Skeletal muscle tissue (tissue), 4 donors: ENCODE data around the gene SLC25A1. TPM values are rescaled to one million over a fixed set of nuclear protein-coding genes. Genes with fewer than 3 reads are reported as not detected.

Experiments
- H3K27ac ChIP-seq: one replicate; pipeline ENCODE4 v1.7.0; 2013; ENCODE audit warnings: mild to moderate bottlenecking, low read depth, low read length, inconsistent platforms
- H3K27me3 ChIP-seq, 3 donors: one replicate each; pipeline ENCODE4 v1.7.0; 2013; ENCODE audit warnings: low read length in 3 of 3; ENCODE audit not compliant: control insufficient read depth in 3 of 3, insufficient read depth in 3 of 3
- H3K36me3 ChIP-seq, 3 donors: one replicate each; pipeline ENCODE4 v1.7.0; 2013; ENCODE audit warnings: low read length in 3 of 3; ENCODE audit not compliant: control insufficient read depth in 3 of 3, insufficient read depth in 3 of 3
- H3K4me1 ChIP-seq, 3 donors: one replicate each; pipeline ENCODE4 v1.7.0; 2013; ENCODE audit warnings: low read length in 3 of 3, mild to moderate bottlenecking in 3 of 3; ENCODE audit not compliant: control insufficient read depth in 3 of 3, insufficient read depth in 3 of 3
- H3K4me3 ChIP-seq, 3 donors: one replicate each; pipeline ENCODE4 v1.7.0; 2013; ENCODE audit warnings: low read length in 3 of 3
- H3K9ac ChIP-seq, 3 donors: one replicate each; pipeline ENCODE4 v1.7.0; 2013; ENCODE audit warnings: low read length in 3 of 3, mild to moderate bottlenecking in 3 of 3, moderate library complexity in 2 of 3, low read depth in 1 of 3
- H3K9me3 ChIP-seq, 3 donors: one replicate each; pipeline ENCODE4 v1.7.0; 2013; ENCODE audit warnings: low read length in 3 of 3; ENCODE audit not compliant: control insufficient read depth in 3 of 3
- total RNA-seq: library from RNA; depleted of rRNA; stranded (reverse); fragments of >200 nt; gene quantifications from one replicate; pipeline ENCODE4 v1.2.3, GENCODE V29; 2014
- donor health status: Osteomylitis.

Gene SLC25A1
- total RNA-seq, 1 donor from 2014 or later, result 17.2 TPM

DNA sequence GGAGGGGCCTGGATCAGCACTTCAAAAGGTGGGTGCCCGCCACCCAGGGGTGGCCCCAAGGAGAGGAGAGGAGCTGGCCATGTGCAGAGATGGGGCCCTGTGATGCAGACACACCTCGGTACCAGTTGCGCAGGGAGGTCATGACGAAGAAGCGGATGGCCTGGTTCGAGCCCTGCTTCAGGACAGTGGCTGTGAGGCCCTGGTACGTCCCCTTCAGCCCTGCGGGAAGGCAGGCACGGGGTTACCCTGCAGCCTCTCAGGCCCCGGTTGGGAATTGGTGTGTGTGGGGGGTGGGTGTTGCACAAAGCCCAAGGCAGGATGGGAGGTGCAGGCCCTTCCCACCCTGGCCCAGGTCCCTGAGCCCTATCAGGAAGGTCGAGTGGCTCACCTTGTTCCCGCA lies 1.8 kb downstream of the SLC25A1 start:
- H3K9me3 ChIP-seq, result no peaks in the 10 kb centered on the region
- H3K4me1 ChIP-seq, result peaks cover 38 to 67% (median 61%) of the 10 kb centered on the region in 3 donors
- peaks cover 12 to 23% (median 19%) of the 10 kb centered on the region in 3 donors for H3K36me3 ChIP-seq
- no peak overlapping the region for H3K4me3 ChIP-seq
- H3K27me3 ChIP-seq, result no peaks in the 10 kb centered on the region
- peak overlapping the region in 1 of 3 donors; percentile 84 for H3K9ac ChIP-seq
- no peak overlapping the region for H3K27ac ChIP-seq

DNA sequence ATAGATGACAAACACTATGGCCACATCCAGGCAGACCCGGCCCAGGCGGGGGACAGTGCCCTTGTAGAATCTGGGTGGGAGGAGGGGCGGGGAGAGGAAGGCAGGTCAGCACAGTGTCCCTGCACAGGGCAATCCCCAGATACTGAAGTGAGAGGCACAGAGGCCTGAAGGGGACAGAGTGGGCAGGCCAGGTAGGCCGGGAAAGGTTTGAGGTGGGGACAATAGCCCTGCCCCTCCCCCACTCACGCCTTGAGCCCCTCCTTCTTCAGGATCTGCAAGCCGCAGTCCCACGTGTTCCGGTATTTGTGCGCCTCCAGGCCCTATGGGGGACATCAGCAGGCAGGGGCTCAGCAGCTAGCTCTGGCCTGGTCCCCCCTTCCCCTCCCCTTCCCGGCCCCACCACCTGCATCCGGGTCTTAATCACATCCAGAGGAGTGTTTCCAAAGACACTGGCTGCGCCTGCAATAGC lies 2.3 kb downstream of the SLC25A1 start:
- H3K27ac ChIP-seq, result no peak overlapping the region
- no peaks in the 10 kb centered on the region for H3K27me3 ChIP-seq
- no peaks in the 10 kb centered on the region for H3K9me3 ChIP-seq
- H3K4me3 ChIP-seq, result no peak overlapping the region
- no peak overlapping the region for H3K9ac ChIP-seq
- H3K36me3 ChIP-seq, result peaks cover 12 to 23% (median 17%) of the 10 kb centered on the region in 3 donors
- peaks cover 38 to 69% (median 61%) of the 10 kb centered on the region in 3 donors for H3K4me1 ChIP-seq

DNA sequence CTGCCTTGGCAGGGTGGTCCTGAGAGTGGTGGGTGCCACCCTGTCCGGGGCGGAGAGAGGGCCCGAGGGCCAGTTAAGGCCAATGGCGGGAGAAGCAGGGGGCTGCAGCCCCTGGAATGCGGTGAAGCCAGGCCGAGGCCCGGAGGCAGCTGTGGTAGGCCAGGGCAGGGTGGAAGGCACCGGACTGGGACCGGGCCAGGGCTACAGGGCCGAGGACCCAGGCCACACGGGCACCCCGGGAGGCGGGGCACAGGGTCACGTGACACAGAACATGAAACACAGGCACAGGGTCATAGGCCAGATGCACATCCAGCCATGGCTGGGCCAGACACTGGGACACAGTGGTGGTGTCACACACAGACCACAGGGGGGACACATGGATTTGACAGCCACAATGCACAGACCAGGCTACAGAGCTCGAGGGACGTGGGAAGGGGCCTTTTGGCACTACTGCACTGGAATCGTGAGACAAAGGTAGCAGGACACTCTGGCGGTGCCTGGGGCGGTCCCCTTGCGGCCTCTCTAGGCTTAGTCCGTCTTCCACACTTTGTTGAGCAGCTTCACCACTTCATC lies 2.8 kb downstream of the SLC25A1 start:
- Histone ChIP-seq H3K4me1 (peaks cover 42 to 73% (median 66%) of the 10 kb centered on the region in 3 donors), H3K4me3 (no peak overlapping the region), H3K27ac (no peak overlapping the region), H3K9ac (peak overlapping the region in 1 of 3 donors; percentile 99), H3K36me3 (peaks cover 11 to 19% (median 12%) of the 10 kb centered on the region in 3 donors), H3K27me3 (no peaks in the 10 kb centered on the region), H3K9me3 (no peaks in the 10 kb centered on the region)

DNA sequence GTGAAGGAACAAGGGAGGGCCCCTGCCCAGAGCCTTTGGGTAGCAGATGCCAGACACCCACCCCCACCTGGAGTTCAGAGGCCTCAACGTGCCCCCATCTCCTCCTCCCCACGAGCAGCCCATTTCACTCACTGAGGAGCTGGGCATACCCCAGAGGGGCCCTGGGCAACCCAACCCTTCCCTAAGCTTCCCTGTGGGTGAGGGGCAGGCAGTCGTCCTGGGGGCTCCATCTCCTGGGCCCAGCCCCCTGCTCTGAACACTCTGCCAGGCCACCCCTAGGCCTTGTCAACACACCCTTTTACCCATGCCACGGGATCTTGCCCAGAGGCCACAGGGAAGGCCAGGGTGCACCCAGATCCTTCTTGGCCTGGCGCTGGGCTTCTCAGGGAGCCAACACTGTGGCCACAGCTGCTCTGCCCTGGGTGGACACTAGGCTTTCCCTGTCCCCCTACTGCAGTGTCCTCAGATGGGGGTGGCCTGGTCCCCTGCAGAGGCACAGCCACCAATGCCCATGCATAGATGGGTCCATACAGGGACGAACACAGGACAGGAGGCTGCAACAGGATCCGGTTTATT lies 3.4 kb downstream of the SLC25A1 start:
- Histone ChIP-seq H3K36me3 (peaks cover 6 to 14% (median 8%) of the 10 kb centered on the region in 3 donors), H3K4me1 (peaks cover 48 to 76% (median 72%) of the 10 kb centered on the region in 3 donors), H3K9me3 (no peaks in the 10 kb centered on the region), H3K27me3 (peaks cover 0 to under 1% (median 0%) of the 10 kb centered on the region in 3 donors), H3K9ac (peak overlapping the region in 2 of 3 donors; percentile 43 to 99), H3K4me3 (no peak overlapping the region), H3K27ac (no peak overlapping the region)

DNA sequence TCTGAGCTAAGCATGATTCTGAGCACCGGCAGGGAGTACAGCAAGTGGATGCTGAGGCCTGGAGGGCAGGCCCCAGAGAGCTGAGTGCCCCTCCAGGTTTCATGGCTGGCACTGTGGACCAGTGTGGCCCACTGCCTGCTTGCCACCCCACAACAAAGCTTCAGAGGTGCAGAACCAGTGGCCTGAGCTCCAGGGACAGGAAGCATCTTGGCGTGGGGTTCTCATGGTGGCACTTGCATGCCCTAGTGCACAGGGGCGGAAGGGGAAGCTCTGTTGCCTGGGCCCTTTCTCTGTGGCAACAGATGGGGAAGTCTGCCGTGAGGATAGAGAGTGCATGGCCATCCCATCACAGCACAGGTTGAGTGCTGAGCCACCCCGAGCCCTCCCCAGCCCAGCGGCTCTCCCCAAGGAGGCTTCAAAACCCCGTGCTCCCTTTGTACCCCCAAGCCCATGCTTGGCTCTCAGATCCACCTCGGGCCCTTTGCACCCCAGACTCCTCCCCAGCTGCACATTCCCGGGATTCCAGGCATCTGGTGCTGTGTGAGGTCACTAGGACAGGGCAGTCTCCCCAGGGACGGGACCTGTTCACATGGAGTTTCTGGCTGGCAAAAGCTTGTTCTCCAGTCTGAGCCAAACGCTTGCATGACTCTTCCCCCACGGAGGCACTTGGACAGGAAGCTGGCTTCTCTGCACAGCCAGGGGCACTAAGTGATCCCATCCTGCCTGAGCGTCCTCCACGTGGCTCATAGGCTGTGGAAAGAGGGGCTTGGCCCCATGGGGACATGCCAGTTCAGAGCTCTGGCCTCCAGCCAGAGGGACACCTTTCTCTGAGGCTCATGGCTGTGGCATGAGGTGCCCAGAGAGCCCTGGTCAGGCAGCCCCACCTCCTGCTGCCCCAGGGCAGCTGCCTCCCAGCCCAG lies 4.2 kb downstream of the SLC25A1 start:
- H3K9me3 ChIP-seq, result no peaks in the 10 kb centered on the region
- peak overlapping the region in 2 of 3 donors; percentile 43 to 99 for H3K9ac ChIP-seq
- peaks cover 4 to 12% (median 6%) of the 10 kb centered on the region in 3 donors for H3K36me3 ChIP-seq
- H3K4me1 ChIP-seq, result peaks cover 50 to 77% (median 73%) of the 10 kb centered on the region in 3 donors
- peaks cover 4 to 8% (median 5%) of the 10 kb centered on the region in 3 donors for H3K27me3 ChIP-seq
- H3K4me3 ChIP-seq, result peak overlapping the region in 1 of 3 donors; percentile 22
- no peak overlapping the region for H3K27ac ChIP-seq

DNA sequence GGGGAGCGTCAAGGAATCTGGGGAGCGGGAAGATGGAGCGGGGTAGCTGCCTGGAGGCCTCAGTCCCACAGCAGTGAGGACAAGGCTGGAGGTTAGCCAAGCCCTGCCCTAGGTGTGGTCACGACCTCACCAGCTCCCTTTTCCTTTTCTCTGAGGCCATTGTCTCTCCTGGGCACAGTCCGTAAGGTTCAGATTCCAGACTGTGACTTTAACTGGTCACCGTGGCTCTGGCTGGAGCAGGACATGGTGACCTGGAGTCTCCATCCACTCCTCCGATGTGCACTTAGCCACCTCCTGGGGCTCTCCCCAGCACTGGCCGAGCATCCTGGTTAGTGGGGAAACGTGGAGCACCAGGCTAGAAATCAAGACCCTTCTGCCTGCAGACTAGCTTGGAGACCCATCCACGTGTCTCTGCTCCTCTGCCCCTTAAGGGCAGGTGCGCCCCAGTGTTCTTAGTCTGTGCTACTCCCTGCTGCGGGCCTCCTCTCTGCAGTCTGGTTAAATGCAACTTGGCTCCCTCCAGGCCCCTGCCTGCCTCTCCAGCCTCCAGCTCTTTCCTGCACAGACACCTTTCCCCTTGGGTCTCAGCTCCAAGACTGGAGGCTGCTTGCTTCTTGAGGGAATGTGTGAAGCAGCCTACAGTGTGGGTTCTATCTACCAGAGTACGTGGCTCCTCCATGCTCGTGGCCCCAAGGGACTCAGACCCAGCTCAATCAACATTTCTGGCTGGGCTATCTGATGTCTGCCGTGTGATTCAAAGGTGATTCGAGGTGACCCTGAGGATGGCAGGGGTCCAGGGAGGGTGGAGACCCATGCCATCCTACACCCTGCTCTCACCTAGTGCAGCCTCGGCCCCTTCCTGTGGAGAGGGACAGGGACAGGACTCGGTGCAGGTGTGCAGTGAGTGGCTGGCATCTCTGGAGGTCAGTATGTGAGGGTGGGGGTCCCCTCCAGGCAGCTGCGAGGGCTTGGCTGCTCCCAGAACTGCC lies 5.2 kb downstream of the SLC25A1 start:
- H3K36me3 ChIP-seq, result peaks cover 4 to 10% (median 6%) of the 10 kb centered on the region in 3 donors
- no peaks in the 10 kb centered on the region for H3K9me3 ChIP-seq
- peak overlapping the region in 2 of 3 donors; percentile 12 to 99 for H3K9ac ChIP-seq
- H3K27me3 ChIP-seq, result peaks cover 13 to 18% (median 15%) of the 10 kb centered on the region in 3 donors
- no peak overlapping the region for H3K27ac ChIP-seq
- H3K4me3 ChIP-seq, result peak overlapping the region; percentile 17 to 97 (median 88)
- peaks cover 46 to 75% (median 70%) of the 10 kb centered on the region in 3 donors for H3K4me1 ChIP-seq

DNA sequence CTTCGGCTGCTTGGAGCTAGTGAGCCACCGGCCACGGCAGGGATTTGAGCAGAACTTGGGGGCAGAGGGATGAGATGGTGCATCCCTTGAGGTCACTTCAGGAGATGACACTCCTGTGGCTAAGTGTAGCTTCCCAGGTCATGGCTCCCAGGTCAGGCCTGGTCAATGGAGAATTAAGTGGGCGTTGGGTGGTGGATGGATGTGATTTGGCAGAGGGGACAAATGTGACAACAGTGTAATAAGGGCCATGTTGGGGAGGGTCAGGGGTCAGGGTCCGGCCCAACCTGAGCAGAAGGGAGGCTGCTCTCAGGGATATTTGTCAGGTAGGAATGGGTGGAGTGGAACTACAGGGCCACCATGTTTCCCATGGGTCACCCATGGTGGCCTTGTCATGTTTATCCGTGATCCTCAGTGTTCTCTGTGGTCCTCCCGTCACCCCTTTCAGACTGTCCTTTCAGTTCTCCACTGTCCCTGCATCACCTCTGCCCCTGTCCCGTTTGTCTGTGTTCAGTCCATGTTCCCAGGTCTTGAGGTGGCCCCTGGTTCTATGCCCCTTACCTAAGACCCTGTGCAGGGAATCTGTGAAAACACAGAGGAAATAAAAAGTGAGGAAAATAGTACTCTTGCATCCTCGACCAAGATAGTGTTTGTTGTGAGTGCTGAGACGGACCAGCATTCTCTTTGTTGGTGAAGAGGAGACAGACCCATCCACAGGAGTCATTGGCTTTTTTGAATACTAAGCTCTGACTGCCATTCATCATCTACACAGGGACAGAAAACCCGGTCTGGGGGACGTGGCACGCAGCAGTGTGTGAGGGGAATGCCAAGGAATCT lies 6.1 kb downstream of the SLC25A1 start:
- H3K27me3 ChIP-seq, result peaks cover 22 to 27% (median 24%) of the 10 kb centered on the region in 3 donors
- peak overlapping the region; percentile 89 for H3K27ac ChIP-seq
- peak overlapping the region; percentile 88 to 97 (median 97) for H3K4me3 ChIP-seq
- peaks cover 46 to 75% (median 67%) of the 10 kb centered on the region in 3 donors for H3K4me1 ChIP-seq
- H3K36me3 ChIP-seq, result peaks cover 4 to 10% (median 6%) of the 10 kb centered on the region in 3 donors
- no peaks in the 10 kb centered on the region for H3K9me3 ChIP-seq
- H3K9ac ChIP-seq, result peak overlapping the region; percentile 95 to 99 (median 96)

DNA sequence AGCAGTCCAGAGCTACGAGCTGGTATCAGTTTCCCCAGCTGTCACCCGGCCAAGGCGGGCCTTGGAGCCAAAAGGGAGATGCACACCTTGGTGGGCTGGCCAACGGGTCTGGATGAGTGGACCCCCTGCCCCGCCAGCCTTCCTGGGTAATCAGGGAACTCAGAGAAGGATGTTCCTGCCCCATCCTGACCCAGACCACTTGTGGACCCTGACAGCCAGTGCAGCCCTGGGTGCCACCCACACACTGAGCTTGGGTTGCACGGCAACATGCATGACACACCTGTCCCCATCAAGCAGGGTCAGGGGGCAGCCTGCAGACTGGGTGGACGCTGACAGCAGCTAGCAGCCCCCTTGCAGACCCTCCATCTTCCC lies 8.6 kb downstream of the SLC25A1 start:
- Histone ChIP-seq H3K4me3 (peak overlapping the region in 1 of 3 donors; percentile 32), H3K27ac (no peak overlapping the region), H3K9me3 (no peaks in the 10 kb centered on the region), H3K4me1 (peaks cover 41 to 55% (median 50%) of the 10 kb centered on the region in 3 donors), H3K9ac (peak overlapping the region in 2 of 3 donors; percentile 62 to 99), H3K27me3 (peaks cover 34 to 37% (median 34%) of the 10 kb centered on the region in 3 donors), H3K36me3 (no peaks in the 10 kb centered on the region)
